Skeletal muscle tissue (tissue), 4 donors: ENCODE results near the gene DIP2C. TPM values are rescaled to one million over a fixed set of nuclear protein-coding genes. Genes with fewer than 3 reads are reported as not detected.
"Not testable (repeated sequence)": the region's sequence is repeated elsewhere in the genome, so short reads cannot be mapped to it uniquely, and the experiment has no call there.

Experiments used
- H3K27ac ChIP-seq: one replicate; pipeline ENCODE4 v1.7.0; 2013; ENCODE audit warnings: mild to moderate bottlenecking, low read depth, low read length, inconsistent platforms
- H3K27me3 ChIP-seq, 3 donors: one replicate each; pipeline ENCODE4 v1.7.0; 2013; ENCODE audit warnings: low read length in 3 of 3; ENCODE audit not compliant: control insufficient read depth in 3 of 3, insufficient read depth in 3 of 3
- H3K36me3 ChIP-seq, 3 donors: one replicate each; pipeline ENCODE4 v1.7.0; 2013; ENCODE audit warnings: low read length in 3 of 3; ENCODE audit not compliant: control insufficient read depth in 3 of 3, insufficient read depth in 3 of 3
- H3K4me1 ChIP-seq, 3 donors: one replicate each; pipeline ENCODE4 v1.7.0; 2013; ENCODE audit warnings: low read length in 3 of 3, mild to moderate bottlenecking in 3 of 3; ENCODE audit not compliant: control insufficient read depth in 3 of 3, insufficient read depth in 3 of 3
- H3K4me3 ChIP-seq, 3 donors: one replicate each; pipeline ENCODE4 v1.7.0; 2013; ENCODE audit warnings: low read length in 3 of 3
- H3K9ac ChIP-seq, 3 donors: one replicate each; pipeline ENCODE4 v1.7.0; 2013; ENCODE audit warnings: low read length in 3 of 3, mild to moderate bottlenecking in 3 of 3, moderate library complexity in 2 of 3, low read depth in 1 of 3
- H3K9me3 ChIP-seq, 3 donors: one replicate each; pipeline ENCODE4 v1.7.0; 2013; ENCODE audit warnings: low read length in 3 of 3; ENCODE audit not compliant: control insufficient read depth in 3 of 3
- total RNA-seq: library from RNA; depleted of rRNA; stranded (reverse); fragments of >200 nt; gene quantifications from one replicate; pipeline ENCODE4 v1.2.3, GENCODE V29; 2014
- donor health status: Osteomylitis.

Gene DIP2C
- total RNA-seq, 1 donor from 2014 or later: 18.8 TPM

GRCh38 chr10:349081-349480 lies 340.4 kb downstream of the DIP2C start:
- Histone ChIP-seq H3K4me3 (no peak overlapping the region), H3K4me1 (no peaks in the 10 kb centered on the region), H3K9me3 (no peaks in the 10 kb centered on the region), H3K27me3 (no peaks in the 10 kb centered on the region), H3K36me3 (peaks cover 38 to 45% (median 41%) of the 10 kb centered on the region in 3 donors), H3K9ac (no peak overlapping the region), H3K27ac (no peak overlapping the region)

- H3K4me3 ChIP-seq: no peak overlapping the region
- no peaks in the 10 kb centered on the region for H3K27me3 ChIP-seq
- no peak overlapping the region for H3K27ac ChIP-seq
- H3K9me3 ChIP-seq: no peaks in the 10 kb centered on the region
- H3K36me3 ChIP-seq: peaks cover 38 to 45% (median 40%) of the 10 kb centered on the region in 3 donors
- H3K4me1 ChIP-seq: no peaks in the 10 kb centered on the region
- no peak overlapping the region for H3K9ac ChIP-seq
These were observed 341.0 kb downstream of the DIP2C start for GRCh38 chr10:348456-348855.

GRCh38 chr10:347774-348173 lies 341.7 kb downstream of the DIP2C start:
- H3K9me3 ChIP-seq, H3K4me3 ChIP-seq, H3K4me1 ChIP-seq, H3K27me3 ChIP-seq, H3K9ac ChIP-seq, H3K27ac ChIP-seq: not testable (repeated sequence)
- peaks cover 36 to 47% (median 36%) of the 10 kb centered on the region in 3 donors for H3K36me3 ChIP-seq

GRCh38 chr10:347190-347589 lies 342.3 kb downstream of the DIP2C start:
- H3K27me3 ChIP-seq, H3K4me3 ChIP-seq, H3K9ac ChIP-seq, H3K9me3 ChIP-seq, H3K27ac ChIP-seq, H3K4me1 ChIP-seq: not testable (repeated sequence)
- H3K36me3 ChIP-seq: peaks cover 31 to 44% (median 36%) of the 10 kb centered on the region in 3 donors

GRCh38 chr10:344582-345200 lies 344.8 kb downstream of the DIP2C start:
- H3K36me3 ChIP-seq: peaks cover 41 to 55% (median 47%) of the 10 kb centered on the region in 3 donors
- no peak overlapping the region for H3K4me3 ChIP-seq
- no peaks in the 10 kb centered on the region for H3K4me1 ChIP-seq
- H3K9ac ChIP-seq: no peak overlapping the region
- no peak overlapping the region for H3K27ac ChIP-seq
- no peaks in the 10 kb centered on the region for H3K27me3 ChIP-seq
- H3K9me3 ChIP-seq: no peaks in the 10 kb centered on the region

- Histone ChIP-seq H3K4me3 (no peak overlapping the region), H3K9me3 (no peaks in the 10 kb centered on the region), H3K27ac (no peak overlapping the region), H3K4me1 (no peaks in the 10 kb centered on the region), H3K36me3 (peaks cover 33 to 46% (median 43%) of the 10 kb centered on the region in 3 donors), H3K9ac (no peak overlapping the region), H3K27me3 (no peaks in the 10 kb centered on the region)
These were observed 345.9 kb downstream of the DIP2C start for GRCh38 chr10:343231-344220.

GRCh38 chr10:341081-341740 lies 348.3 kb downstream of the DIP2C start:
- Histone ChIP-seq H3K27ac (no peak overlapping the region), H3K4me3 (no peak overlapping the region), H3K27me3 (no peaks in the 10 kb centered on the region), H3K9ac (no peak overlapping the region), H3K36me3 (peaks cover 45 to 51% (median 49%) of the 10 kb centered on the region in 3 donors), H3K9me3 (no peaks in the 10 kb centered on the region), H3K4me1 (no peaks in the 10 kb centered on the region)

GRCh38 chr10:340646-341045 lies 348.8 kb downstream of the DIP2C start:
- Histone ChIP-seq H3K27me3 (no peaks in the 10 kb centered on the region), H3K9me3 (no peaks in the 10 kb centered on the region), H3K9ac (no peak overlapping the region), H3K36me3 (peaks cover 47 to 51% (median 50%) of the 10 kb centered on the region in 3 donors), H3K27ac (no peak overlapping the region), H3K4me3 (no peak overlapping the region), H3K4me1 (no peaks in the 10 kb centered on the region)

- no peaks in the 10 kb centered on the region for H3K9me3 ChIP-seq
- peaks cover 42 to 47% (median 46%) of the 10 kb centered on the region in 3 donors for H3K36me3 ChIP-seq
- no peak overlapping the region for H3K4me3 ChIP-seq
- no peaks in the 10 kb centered on the region for H3K27me3 ChIP-seq
- H3K27ac ChIP-seq: no peak overlapping the region
- H3K4me1 ChIP-seq: no peaks in the 10 kb centered on the region
- no peak overlapping the region for H3K9ac ChIP-seq
These were observed 350.5 kb downstream of the DIP2C start for GRCh38 chr10:339038-339391.
